Osteoblast (primary cell): ENCODE results near the gene ELOVL6. TPM values are rescaled to one million over a fixed set of nuclear protein-coding genes. Genes with fewer than 3 reads are reported as not detected.

Experiments
- DNase-seq: peaks from one replicate; pipeline ENCODE4 v3.0.0; 2011; ENCODE audit warnings: low spot score, mixed read lengths; ENCODE audit not compliant: insufficient read length; ENCODE audit errors: missing footprints
- H2AFZ ChIP-seq: 2 replicates; pipeline ENCODE4 v1.6.0; 2011; ENCODE audit warnings: mild to moderate bottlenecking, low read length
- H3K27ac ChIP-seq: 2 replicates; pipeline ENCODE4 v1.5.1; 2011; ENCODE audit warnings: mild to moderate bottlenecking, low read depth, low read length, moderate library complexity
- H3K27me3 ChIP-seq: 2 replicates; pipeline ENCODE4 v1.6.0; 2012; ENCODE audit warnings: mild to moderate bottlenecking, control low read depth, inconsistent platforms, low read length, moderate library complexity; ENCODE audit not compliant: insufficient read depth
- H3K36me3 ChIP-seq: 2 replicates; pipeline ENCODE4 v1.5.1; 2011; ENCODE audit warnings: mild to moderate bottlenecking, low read length, control low read depth, moderate library complexity; ENCODE audit not compliant: insufficient read depth
- H3K4me1 ChIP-seq: 2 replicates; pipeline ENCODE4 v1.5.1; 2011; ENCODE audit warnings: mild to moderate bottlenecking, low read length, control low read depth, moderate library complexity; ENCODE audit not compliant: insufficient read depth
- H3K4me2 ChIP-seq: 2 replicates; pipeline ENCODE4 v1.6.0; 2011; ENCODE audit warnings: mild to moderate bottlenecking, low read length; ENCODE audit not compliant: insufficient read depth
- H3K4me3 ChIP-seq: fragments of 200-600 bp; sonication (generic); 3 replicates; pipeline ENCODE4 v1.5.1; 2012; ENCODE audit warnings: mild to moderate bottlenecking, low read length, inconsistent platforms; ENCODE audit not compliant: insufficient read depth
- H3K79me2 ChIP-seq: 2 replicates; pipeline ENCODE4 v1.6.0; 2012; ENCODE audit warnings: mild to moderate bottlenecking, low read length, control low read depth, inconsistent platforms; ENCODE audit not compliant: insufficient read depth
- H3K9me3 ChIP-seq: 2 replicates; pipeline ENCODE4 v1.5.1; 2011; ENCODE audit warnings: low read depth, low read length, control low read depth
- H4K20me1 ChIP-seq: 2 replicates; pipeline ENCODE4 v1.6.0; 2012; ENCODE audit warnings: mild to moderate bottlenecking, low read length, control low read depth; ENCODE audit not compliant: insufficient read depth
- total RNA-seq: library from RNA; depleted of rRNA; stranded (reverse); fragments of >200 nt; gene quantifications from 2 replicates; pipeline ENCODE4 v1.2.3, GENCODE V29; 2012
- TF ChIP-seq, protein P1 (sequence below): IDR thresholded peaks from 2 replicates; pipeline ENCODE4 v1.5.1; 2011; ENCODE audit warnings: mild to moderate bottlenecking, low read depth, low read length, moderate library complexity; ENCODE audit errors: extremely low read depth

Gene ELOVL6
- total RNA-seq, 1 donor, result 12.7 TPM

DNA sequence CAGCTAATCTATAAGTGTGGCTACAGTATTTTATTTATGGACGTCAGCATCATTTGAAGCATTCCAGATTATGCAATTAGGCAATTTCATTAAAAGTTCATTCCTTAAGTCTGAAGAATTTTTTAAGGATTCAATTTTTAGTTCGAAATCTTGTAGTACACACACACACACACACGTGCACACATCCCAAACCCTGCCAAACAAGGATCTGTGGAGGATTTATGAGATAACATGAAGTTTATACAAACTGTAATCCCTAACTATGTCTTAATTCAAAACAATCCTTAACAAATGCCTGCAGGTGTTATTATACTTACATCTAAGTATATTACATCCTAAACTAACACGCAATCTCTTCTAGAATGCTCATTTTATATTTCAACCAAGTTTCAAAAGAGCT lies 105.8 kb downstream of the ELOVL6 start:
- Histone ChIP-seq H3K36me3 (no peaks in the 10 kb centered on the region), H3K79me2 (peaks cover 20% of the 10 kb centered on the region), H3K4me1 (peaks cover 47% of the 10 kb centered on the region), H4K20me1 (no peaks in the 10 kb centered on the region), H3K9me3 (no peaks in the 10 kb centered on the region), H3K27me3 (no peaks in the 10 kb centered on the region), H2AFZ (no peak overlapping the region), H3K4me2 (no peak overlapping the region), H3K4me3 (no peak overlapping the region), H3K27ac (no peak overlapping the region)
- no peak for DNase-seq
- TF ChIP-seq, protein P1, sequence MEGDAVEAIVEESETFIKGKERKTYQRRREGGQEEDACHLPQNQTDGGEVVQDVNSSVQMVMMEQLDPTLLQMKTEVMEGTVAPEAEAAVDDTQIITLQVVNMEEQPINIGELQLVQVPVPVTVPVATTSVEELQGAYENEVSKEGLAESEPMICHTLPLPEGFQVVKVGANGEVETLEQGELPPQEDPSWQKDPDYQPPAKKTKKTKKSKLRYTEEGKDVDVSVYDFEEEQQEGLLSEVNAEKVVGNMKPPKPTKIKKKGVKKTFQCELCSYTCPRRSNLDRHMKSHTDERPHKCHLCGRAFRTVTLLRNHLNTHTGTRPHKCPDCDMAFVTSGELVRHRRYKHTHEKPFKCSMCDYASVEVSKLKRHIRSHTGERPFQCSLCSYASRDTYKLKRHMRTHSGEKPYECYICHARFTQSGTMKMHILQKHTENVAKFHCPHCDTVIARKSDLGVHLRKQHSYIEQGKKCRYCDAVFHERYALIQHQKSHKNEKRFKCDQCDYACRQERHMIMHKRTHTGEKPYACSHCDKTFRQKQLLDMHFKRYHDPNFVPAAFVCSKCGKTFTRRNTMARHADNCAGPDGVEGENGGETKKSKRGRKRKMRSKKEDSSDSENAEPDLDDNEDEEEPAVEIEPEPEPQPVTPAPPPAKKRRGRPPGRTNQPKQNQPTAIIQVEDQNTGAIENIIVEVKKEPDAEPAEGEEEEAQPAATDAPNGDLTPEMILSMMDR, result no peak

DNA sequence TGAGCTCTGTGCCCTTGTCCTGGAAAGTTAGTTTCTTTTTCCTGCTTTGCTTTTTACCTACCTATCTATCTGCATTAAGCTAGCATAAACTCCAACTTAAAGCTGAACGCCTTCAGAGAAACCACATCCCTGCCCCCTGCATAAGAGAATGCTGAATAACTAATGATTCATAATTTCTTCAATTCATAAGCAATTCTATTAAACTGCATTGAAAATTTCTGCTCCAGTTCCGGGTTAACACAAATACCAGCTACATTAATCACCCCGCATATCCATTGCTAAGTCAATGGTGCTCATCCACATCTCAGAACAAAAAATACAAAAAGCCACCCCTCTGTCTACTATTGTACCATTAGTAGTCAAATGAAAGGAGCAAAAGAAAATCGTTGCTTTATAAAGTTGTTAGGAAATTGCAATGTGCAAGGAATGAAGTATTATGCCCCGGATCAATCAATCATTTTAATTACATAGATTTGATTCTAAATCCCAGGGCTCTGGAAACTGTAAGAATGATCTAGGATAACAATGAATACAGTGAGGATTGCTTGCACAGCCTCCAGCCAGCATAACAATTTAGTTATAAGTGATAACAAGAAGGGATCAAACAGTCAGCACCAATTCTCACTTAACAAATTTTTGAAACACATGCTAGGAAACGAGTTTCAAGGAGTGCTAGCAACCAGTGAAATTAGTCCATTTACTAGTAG lies 106.8 kb downstream of the ELOVL6 start:
- DNase-seq, result peak; percentile 30
- peak overlapping the region; percentile 24 for H3K4me3 ChIP-seq
- peak overlapping the region; percentile 68 for H3K4me2 ChIP-seq
- H3K27me3 ChIP-seq, result no peaks in the 10 kb centered on the region
- no peaks in the 10 kb centered on the region for H3K36me3 ChIP-seq
- H4K20me1 ChIP-seq, result no peaks in the 10 kb centered on the region
- TF ChIP-seq, protein P1, result no peak
- H3K9me3 ChIP-seq, result no peaks in the 10 kb centered on the region
- peaks cover 57% of the 10 kb centered on the region for H3K4me1 ChIP-seq
- peaks cover 20% of the 10 kb centered on the region for H3K79me2 ChIP-seq
- peak overlapping the region; percentile 5 for H2AFZ ChIP-seq
- H3K27ac ChIP-seq, result peak overlapping the region; percentile 85

DNA sequence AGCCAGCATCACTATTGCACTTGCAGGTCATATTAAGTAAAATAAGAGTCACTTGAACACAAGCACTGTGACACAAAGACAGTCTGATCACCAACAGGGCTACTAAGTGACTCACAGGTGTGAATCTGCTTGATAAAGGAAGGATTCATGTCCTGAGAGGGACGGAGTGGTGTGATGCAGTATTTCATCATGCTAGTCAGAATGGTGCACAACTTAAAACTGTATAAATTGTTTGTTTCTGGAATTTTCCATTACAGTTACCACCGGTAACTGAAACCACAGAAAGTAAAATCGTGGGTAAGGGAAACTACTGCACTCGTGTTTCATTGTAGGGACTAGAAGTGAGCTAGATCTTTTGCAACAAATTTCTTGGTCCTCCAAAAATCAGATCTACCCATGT lies 109.7 kb downstream of the ELOVL6 start:
- no peak for DNase-seq
- no peak overlapping the region for H2AFZ ChIP-seq
- TF ChIP-seq, protein P1, result no peak
- H3K4me3 ChIP-seq, result no peak overlapping the region
- H3K4me2 ChIP-seq, result no peak overlapping the region
- H3K4me1 ChIP-seq, result peaks cover 73% of the 10 kb centered on the region
- H3K27me3 ChIP-seq, result no peaks in the 10 kb centered on the region
- no peaks in the 10 kb centered on the region for H4K20me1 ChIP-seq
- H3K79me2 ChIP-seq, result peaks cover 14% of the 10 kb centered on the region
- H3K36me3 ChIP-seq, result no peaks in the 10 kb centered on the region
- H3K9me3 ChIP-seq, result no peaks in the 10 kb centered on the region
- peak overlapping the region; percentile 35 for H3K27ac ChIP-seq

DNA sequence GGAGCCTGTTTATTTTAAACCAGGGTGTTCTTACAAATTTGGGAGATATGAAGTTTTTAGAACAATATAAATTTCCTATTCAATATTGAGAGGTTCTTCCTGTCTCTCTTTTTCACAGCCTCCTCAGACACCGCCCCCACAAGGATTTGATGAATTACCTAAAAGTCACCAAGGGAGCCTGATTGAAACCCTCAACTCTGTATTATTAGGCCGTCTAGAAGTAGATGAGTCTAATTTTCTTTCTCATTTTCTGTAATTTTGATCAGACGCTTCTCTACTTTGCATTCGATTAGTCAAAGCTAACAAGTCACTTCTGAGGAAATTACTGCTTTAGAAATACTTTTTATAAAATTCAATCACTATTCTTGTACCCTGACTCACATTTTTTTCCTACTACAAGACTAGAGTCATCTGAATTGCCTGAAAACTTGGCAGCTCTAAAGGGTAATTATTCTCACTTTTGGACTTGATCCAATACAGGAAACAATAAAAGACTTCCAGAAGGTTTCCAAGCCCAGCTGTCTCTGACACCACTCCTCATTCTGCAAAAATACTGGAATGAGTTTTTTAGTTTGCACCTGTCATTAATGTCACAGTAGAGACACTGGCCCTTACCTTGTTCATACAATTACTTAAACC lies 111.2 kb downstream of the ELOVL6 start:
- Histone ChIP-seq H3K27ac (peak overlapping the region; percentile 71), H3K79me2 (peaks cover 18% of the 10 kb centered on the region), H4K20me1 (no peaks in the 10 kb centered on the region), H3K9me3 (no peaks in the 10 kb centered on the region), H3K4me1 (peaks cover 69% of the 10 kb centered on the region), H3K4me2 (peak overlapping the region; percentile 62), H3K36me3 (no peaks in the 10 kb centered on the region), H3K4me3 (no peak overlapping the region), H2AFZ (no peak overlapping the region), H3K27me3 (no peaks in the 10 kb centered on the region)
- peak; percentile 71 for DNase-seq
- TF ChIP-seq, protein P1, result no peak
